Measurements from ENCODE around the gene RCOR2.

RCOR2 gene

GRCh38 chr11:63922673-63923192, 5.8 kb upstream of the RCOR2 start:
- DNase-seq = no peak

GRCh38 chr11:63920939-63921417, 4.0 kb upstream of the RCOR2 start:
- no peak for DNase-seq

- no peak for DNase-seq
These were observed 3.4 kb upstream of the RCOR2 start for GRCh38 chr11:63920126-63920938.

- no peak for DNase-seq
These were observed 2.5 kb upstream of the RCOR2 start for GRCh38 chr11:63919267-63920125.

GRCh38 chr11:63918507-63919191, 1.7 kb upstream of the RCOR2 start:
- DNase-seq = no peak

GRCh38 chr11:63917692-63918506, 935 bp upstream of the RCOR2 start:
- DNase-seq = peak; percentile 22

- DNase-seq = no peak
These were observed 765 bp downstream of the RCOR2 start for GRCh38 chr11:63915961-63916836.

GRCh38 chr11:63914896-63915691, 1.9 kb downstream of the RCOR2 start:
- DNase-seq = no peak

- no peak for DNase-seq
These were observed 2.8 kb downstream of the RCOR2 start for GRCh38 chr11:63913866-63914830.

- no peak for DNase-seq
These were observed 4.3 kb downstream of the RCOR2 start for GRCh38 chr11:63912678-63913077.

- DNase-seq = no peak
These were observed 5.1 kb downstream of the RCOR2 start for GRCh38 chr11:63911876-63912275.

- DNase-seq = no peak
These were observed 5.5 kb downstream of the RCOR2 start for GRCh38 chr11:63911440-63911839.

GRCh38 chr11:63910675-63911074, 6.3 kb downstream of the RCOR2 start:
- DNase-seq = no peak

- DNase-seq = no peak
These were observed 7.1 kb downstream of the RCOR2 start for GRCh38 chr11:63909591-63910506.

- no peak for DNase-seq
These were observed 8.1 kb downstream of the RCOR2 start for GRCh38 chr11:63908631-63909401.

- no peak for DNase-seq
These were observed 9.0 kb downstream of the RCOR2 start for GRCh38 chr11:63907808-63908530.

Data from effector CD4-positive, alpha-beta T cell (primary cell).